HTERT RPE-1 (cell line): Measurements from ENCODE around the gene HSDL2.
"Not testable (repeated sequence)": the region's sequence is repeated elsewhere in the genome, so short reads cannot be mapped to it uniquely, and the experiment has no call there.

ENCODE experiments used
- in situ Hi-C: fragments of 300-500 bp; cut with MboI; formaldehyde crosslinking; loops from 4 replicates; pipeline ENCODE4 v1.14.3; 2020; ENCODE audit warnings: low sequenced_read_pairs

Gene HSDL2

GRCh38 chr9:112365257-112365656, 14.7 kb upstream of the HSDL2 start:
- in situ Hi-C loops, result loop anchor here (25.0 kb wide), 1 partner anchor 253 kb away; no protein-coding TSS in a partner anchor

GRCh38 chr9:112366591-112366990, 13.3 kb upstream of the HSDL2 start:
- in situ Hi-C loops, result loop anchor here (25.0 kb wide), 1 partner anchor 254 kb away; no protein-coding TSS in a partner anchor

- in situ Hi-C loops, result loop anchor here (25.0 kb wide), 1 partner anchor 255 kb away; no protein-coding TSS in a partner anchor
Measured at GRCh38 chr9:112367465-112367864, 12.4 kb upstream of the HSDL2 start.

DNA sequence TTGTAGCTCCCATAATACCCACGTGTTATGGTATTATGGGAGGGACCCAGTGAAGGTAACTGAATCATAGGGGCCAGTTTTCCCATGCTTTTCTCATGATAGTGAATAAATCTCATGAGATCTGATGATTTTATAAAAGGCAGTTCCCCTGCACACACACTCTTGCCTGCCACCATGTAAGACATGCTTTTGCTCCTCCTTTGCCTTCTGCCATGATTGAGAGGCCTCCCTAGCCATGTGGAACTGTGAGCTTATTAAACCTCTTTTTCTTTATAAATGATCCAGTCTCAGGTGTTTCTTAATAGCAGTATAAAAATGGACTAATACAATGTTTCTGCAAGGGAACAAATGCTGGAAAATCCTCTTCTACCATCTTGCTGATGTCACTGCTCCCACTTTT, 10.1 kb upstream of the HSDL2 start:
- in situ Hi-C loops, result loop anchor here (25.0 kb wide), 1 partner anchor 258 kb away; no protein-coding TSS in a partner anchor

DNA sequence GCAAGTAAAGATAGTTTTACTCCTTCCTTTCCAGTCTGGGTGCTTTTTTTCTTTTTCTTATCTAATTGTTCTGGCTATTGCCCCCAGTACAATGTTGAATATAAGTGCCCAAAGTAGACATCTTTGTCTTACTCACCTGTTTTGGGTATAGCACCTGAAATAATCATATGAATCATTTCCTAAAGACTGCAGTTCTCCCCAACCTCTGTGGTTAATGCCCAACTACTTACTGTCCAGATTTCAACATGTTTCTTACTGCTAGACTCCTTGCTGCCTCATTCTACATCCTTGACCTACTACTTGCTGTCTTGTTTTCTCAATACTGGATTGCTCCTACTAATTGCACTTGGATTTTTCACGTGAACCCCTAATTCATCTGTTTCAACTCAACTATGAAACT, 8.8 kb upstream of the HSDL2 start:
- in situ Hi-C loops, result loop anchor here (25.0 kb wide), 1 partner anchor 259 kb away; no protein-coding TSS in a partner anchor

DNA sequence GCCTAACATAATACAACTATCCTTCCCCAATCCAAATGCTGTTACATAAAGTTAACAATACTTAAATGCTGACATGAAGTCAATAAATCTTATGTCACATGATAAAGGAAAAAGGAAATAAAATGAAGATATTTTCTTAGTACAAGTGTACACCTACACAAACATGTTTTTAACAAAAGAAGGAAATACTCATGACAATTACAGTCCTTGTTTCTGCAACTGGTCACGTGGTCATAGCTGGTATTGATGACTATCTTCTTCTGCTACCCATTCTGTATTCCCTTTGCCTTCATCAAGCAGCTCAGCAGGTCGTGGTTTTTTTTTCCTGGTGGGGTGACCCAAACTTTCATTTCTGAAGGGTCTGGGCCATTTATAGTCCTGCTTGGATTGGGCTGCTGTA, 6.2 kb upstream of the HSDL2 start:
- in situ Hi-C loops, result loop anchor here (25.0 kb wide), 1 partner anchor 261 kb away; no protein-coding TSS in a partner anchor

- in situ Hi-C loops, result loop anchor here (25.0 kb wide), 1 partner anchor 262 kb away; no protein-coding TSS in a partner anchor
Measured at GRCh38 chr9:112374232-112374631, 5.7 kb upstream of the HSDL2 start.

DNA sequence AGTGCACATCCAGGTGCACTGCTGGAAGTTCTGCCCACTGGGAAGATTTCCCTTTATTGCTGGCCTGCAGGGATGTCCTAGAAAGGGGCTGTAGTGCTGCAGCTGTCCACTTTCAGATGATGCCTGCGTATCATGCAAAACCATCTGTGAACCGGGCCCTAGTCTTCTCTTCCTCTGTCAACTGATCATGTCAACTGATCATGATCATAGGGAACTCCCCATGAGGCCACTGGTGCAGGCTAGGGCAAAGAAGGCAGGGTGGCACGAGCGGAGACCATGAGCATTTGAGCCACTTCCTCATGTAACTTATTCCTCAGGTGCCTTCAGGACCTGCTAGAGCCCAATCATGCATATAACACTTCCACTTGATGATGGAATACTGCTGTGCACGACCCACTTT, 4.5 kb upstream of the HSDL2 start:
- in situ Hi-C loops, result no loop called here

GRCh38 chr9:112377087-112377486, 2.8 kb upstream of the HSDL2 start:
- in situ Hi-C loops, result no loop called here

GRCh38 chr9:112377684-112378327, 2.1 kb upstream of the HSDL2 start:
- in situ Hi-C loops, result no loop called here

DNA sequence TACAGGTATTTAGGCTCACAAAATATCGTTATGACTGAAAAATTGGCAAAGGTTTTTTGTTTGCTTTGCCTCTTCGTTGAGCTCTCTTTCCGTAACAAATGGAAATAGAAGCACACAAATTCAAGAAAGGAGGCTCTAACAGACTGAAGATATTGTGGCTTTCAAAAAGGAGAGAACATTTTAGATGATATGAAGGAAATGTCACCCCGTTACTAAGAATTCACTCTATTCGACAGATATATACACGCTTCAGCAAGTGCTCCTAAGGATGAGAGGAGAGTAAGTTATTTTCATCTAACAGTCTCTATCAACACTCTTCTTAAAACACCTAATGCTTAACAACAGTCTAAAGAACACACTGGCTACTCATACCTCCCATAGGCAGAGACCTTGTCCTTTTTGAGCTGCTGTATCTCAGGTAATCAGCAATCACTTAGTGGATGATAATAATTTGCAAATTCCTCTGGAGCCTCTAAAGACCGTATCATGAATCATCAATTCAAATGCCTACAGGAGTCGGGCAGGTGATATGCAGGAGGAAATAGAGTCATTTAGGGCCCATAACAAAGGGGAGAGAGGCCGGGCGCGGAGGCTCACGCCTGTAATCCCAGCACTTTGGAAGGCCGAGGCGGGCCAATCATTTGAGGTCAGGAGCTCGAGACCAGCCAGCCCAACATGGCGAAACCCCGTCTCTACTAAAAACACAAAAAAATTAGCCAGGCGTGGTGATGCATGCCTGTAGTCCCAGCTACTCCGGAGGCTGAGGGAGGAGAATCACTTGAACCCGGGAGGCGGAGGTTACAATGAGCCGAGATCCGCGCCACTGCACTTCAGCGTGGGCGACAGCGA, 1.4 kb upstream of the HSDL2 start:
- in situ Hi-C loops, result no loop called here

GRCh38 chr9:112379177-112380101, 469 bp upstream of the HSDL2 start:
- in situ Hi-C loops, result no loop called here

DNA sequence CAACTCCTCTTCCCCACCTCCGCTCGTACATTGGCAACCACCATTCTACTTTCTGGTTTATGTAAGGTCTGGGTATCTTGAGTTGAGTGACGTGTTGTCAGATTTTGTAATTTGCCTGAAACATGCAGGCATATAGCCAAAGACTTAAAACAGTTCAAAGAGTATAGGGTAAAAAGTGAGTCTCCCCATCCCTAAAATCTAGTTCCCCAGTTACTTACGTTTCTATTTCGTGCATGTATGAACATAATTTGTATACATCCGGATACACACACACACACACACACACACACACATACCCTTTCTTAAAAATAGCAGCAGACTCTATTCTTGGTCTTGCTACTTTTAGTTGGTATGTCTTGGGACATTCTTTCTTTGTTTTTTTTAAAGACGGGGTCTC, 915 bp downstream of the HSDL2 start:
- in situ Hi-C loops, result no loop called here

GRCh38 chr9:112382066-112382465, 2.2 kb downstream of the HSDL2 start:
- in situ Hi-C loops, result no loop called here

DNA sequence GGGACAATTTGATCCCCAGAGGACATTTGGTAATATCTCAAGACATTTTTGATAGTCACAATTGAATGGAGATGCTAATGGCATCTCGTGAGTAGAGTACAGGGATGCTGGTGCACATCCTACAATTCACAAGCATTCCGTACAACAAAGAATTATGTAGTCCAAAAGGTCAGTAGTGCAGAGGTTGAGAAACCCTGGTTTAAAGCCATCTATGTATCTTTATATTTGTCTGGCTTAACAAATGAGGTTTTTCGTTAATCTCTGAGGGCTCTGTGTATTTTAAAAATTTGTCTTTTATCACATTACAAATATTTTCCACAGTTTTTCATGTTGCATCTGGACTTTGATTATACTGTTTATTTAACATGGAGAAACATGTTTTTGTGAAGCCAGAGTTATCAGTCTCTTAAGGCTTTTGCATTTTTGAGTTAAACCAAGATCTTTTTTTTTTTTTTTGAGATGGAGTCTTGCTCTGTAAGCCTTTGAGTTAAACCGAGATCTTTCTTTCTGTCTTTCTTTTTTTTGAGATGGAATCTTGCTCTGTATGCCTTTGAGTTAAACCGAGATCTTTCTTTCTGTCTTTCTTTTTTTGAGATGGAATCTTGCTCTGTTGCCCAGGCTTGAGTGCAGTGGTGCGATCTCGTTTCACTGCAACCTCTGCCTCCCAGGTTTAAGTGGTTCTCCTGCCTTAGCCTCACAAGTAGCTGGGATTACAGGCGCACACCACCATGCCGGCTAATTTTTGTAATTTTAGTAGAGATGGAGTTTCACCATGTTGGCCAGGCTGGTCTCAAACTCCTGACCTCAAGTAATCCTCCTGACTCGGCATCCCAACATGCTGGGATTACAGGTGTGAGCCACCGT, 2.8 kb downstream of the HSDL2 start:
- in situ Hi-C loops, result no loop called here

DNA sequence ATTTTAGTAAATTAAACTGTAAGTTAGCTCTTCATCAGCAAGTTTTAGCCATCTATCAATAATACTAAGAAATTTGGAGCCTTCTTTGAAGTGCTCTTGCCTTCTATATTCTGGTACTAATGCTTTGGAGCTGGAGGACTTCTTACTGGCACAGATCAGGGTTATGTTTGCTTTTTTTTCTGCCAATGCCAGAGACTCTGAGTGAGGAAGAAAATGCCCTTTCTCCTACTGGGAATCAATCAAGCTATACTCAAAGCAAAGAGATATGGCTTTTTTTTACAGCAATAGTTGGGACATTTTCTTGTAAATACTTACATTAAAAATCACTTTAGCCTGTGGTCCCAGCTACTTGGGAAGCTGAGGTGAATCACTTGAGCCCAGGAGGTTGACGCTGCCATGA, 4.3 kb downstream of the HSDL2 start:
- in situ Hi-C loops, result no loop called here

GRCh38 chr9:112384690-112385089, 4.8 kb downstream of the HSDL2 start:
- in situ Hi-C loops, result no loop called here

DNA sequence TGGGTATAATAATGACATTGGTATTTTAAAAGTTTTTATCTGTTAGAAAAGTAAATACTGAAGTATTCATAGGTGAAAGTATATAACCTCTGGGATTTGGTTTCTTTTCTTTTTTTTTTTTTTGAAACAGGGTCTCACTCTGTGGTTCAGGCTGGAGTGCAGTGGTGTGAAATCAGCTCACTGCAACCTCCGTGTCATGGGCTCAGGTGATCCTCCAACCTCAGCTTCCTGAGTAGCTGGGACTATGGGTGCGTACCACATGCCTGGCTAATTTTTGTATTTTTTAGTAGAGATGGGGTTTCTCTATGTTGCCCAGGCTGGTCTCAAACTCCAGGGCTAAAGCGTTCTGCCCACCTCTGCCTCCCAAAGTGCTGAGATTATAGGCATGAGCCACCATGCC, 7.2 kb downstream of the HSDL2 start:
- in situ Hi-C loops, result no loop called here

- in situ Hi-C loops, result not testable (repeated sequence)
Measured at GRCh38 chr9:112389897-112390296, 10.0 kb downstream of the HSDL2 start.
